UCSD-AML1 (cell line): ENCODE data around the gene SEMA4B.
"Not testable (repeated sequence)": the region's sequence is repeated elsewhere in the genome, so short reads cannot be mapped to it uniquely, and the experiment has no call there.

Source experiments
- DNase-seq: peaks from one replicate; lab custom pipeline; 2025; ENCODE audit not compliant: unreplicated experiment; lab: John Stamatoyannopoulos, UW

The SEMA4B gene

GRCh38 chr15:90257776-90258175, 56.6 kb downstream of the SEMA4B start:
- no peak for DNase-seq

DNA sequence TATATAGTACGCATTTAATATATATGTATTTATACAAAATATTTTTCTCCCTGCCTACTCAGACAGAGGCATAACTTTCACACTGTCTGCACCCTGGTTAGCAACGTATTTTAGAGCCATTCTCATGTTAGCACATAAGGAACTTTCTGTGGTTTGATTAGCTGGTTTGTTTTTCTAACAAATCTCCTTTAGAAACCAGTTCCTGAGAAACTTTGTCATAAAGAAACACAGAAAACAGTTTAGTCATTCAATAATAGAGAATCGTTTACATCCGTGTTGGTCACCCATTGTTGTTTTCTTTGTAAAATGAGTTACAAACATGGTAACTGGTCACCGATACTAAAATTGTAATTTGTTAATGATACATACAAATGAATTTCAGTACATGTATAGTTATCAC, 58.4 kb downstream of the SEMA4B start:
- DNase-seq, result no peak

- DNase-seq, result not testable (repeated sequence)
Measured at GRCh38 chr15:90260731-90261130, 59.6 kb downstream of the SEMA4B start.

GRCh38 chr15:90261811-90262210, 60.7 kb downstream of the SEMA4B start:
- DNase-seq, result no peak

GRCh38 chr15:90262426-90262825, 61.3 kb downstream of the SEMA4B start:
- no peak for DNase-seq

GRCh38 chr15:90264671-90265070, 63.5 kb downstream of the SEMA4B start:
- peak; percentile 22 for DNase-seq

- peak; percentile 91 for DNase-seq
Measured at GRCh38 chr15:90265271-90266060, 64.3 kb downstream of the SEMA4B start, which contains the start of gene NGRN. Gene NGRN (plus strand): TSS chr15:90265672. CDS start chr15:90265713, 41 bp downstream.

- DNase-seq, result peak; percentile 57
Measured at GRCh38 chr15:90266061-90266431, 64.9 kb downstream of the SEMA4B start.

DNA sequence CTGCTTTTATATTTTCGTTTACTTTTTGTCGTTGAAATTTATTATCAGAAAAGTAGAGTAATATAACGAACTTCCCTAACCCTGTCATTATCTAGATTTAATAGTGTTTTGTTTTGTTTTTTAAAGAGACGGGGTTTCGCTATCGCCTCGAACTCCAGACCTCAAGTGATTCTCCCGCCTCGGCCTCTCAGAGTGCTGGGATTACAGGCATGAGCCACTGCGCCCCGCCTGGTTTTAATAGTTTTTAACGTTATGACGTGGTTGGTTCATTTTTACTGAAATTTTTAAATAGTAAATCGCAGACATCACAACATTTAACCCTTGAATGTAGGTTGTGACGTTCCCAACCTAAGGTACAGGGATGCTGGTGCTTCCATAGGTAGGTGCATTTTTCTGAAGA, 65.4 kb downstream of the SEMA4B start:
- no peak for DNase-seq

- no peak for DNase-seq
Measured at GRCh38 chr15:90268415-90268814, 67.3 kb downstream of the SEMA4B start.

DNA sequence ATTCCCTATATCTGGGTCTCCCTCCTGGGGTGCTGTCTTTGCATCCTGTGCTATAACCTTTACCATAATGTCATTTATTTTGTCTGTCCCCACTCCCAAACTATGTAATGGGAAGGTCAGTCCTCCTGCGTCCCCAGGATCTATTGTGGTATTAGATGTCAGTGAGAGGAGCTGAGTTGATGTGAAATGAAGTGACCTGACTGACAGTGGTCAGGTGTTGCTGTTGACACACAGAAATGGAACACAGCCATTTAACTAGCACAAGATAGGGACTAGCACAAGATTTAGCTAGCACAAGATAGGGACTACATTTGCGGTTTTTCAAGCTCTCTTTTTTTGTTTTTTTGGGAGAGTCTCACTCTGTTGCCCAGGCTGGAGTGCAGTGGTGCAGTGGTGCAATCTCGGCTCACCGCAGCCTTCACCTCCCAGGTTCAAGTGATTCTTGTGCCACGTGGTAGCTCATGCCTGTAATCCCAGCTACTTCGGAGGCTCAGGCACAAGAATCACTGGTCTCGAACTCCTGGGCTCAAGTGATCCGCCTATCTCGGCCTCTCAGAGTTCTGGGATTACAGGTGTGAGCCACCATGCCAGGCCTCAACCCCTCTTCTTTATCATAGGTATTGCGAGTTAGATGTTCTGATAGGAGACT, 69.5 kb downstream of the SEMA4B start:
- DNase-seq, result no peak

GRCh38 chr15:90271459-90272166, 70.5 kb downstream of the SEMA4B start:
- DNase-seq, result no peak

- DNase-seq, result not testable (repeated sequence)
Measured at GRCh38 chr15:90278467-90278866, 77.3 kb downstream of the SEMA4B start.
